AG04449 (cell line): Measurements from ENCODE around the gene RNLS.

Experiments
- CTCF ChIA-PET: fragments of 350-600 bp; formaldehyde crosslinking; extraction: SDS; loops from one replicate; lab custom pipeline; 2021; ENCODE audit warnings: antibody characterized with exemption; lab: Yijun Ruan, JAX
- POLR2A ChIA-PET: fragments of 400-600, 350-600 bp; formaldehyde crosslinking; extraction: SDS; loops from one replicate; lab custom pipeline; 2020; ENCODE audit warnings: antibody characterized with exemption, inconsistent platforms; lab: Yijun Ruan, JAX
- DNase-seq: peaks from one replicate; pipeline ENCODE4 v3.0.0-alpha.2; 2010; ENCODE audit warnings: low read depth, low spot score
- H3K4me3 ChIP-seq: 2 replicates; pipeline ENCODE4 v1.5.1; 2011; ENCODE audit warnings: low read depth, mild to moderate bottlenecking, control low read depth, low read length
- CTCF ChIP-seq: IDR thresholded peaks from one replicate; pipeline ENCODE4 v1.5.1; 2011; ENCODE audit warnings: mild to moderate bottlenecking, moderate library complexity, low read length, control low read depth, inconsistent platforms; ENCODE audit not compliant: insufficient read depth; ENCODE audit errors: missing control alignments

RNLS gene

GRCh38 chr10:88243202-88243744, 339.8 kb downstream of the RNLS start:
- ChIA-PET POLR2A (no interaction called here), CTCF (no interaction called here)
- H3K4me3 ChIP-seq: no peak overlapping the region
- no peak for TF ChIP-seq CTCF
- no peak for DNase-seq

GRCh38 chr10:88241501-88241900, 341.6 kb downstream of the RNLS start:
- POLR2A ChIA-PET: no interaction called here
- no peak overlapping the region for H3K4me3 ChIP-seq
- no peak for DNase-seq
- CTCF ChIA-PET: interaction anchor here (1.0 kb wide), 1 partner anchor 10 kb away, joined by 3 read pairs; no protein-coding TSS in a partner anchor
- no peak for TF ChIP-seq CTCF

GRCh38 chr10:88239212-88239611, 343.9 kb downstream of the RNLS start:
- no peak for TF ChIP-seq CTCF
- no peak for DNase-seq
- ChIA-PET CTCF (no interaction called here), POLR2A (interaction anchor here (0.5 kb wide), 1 partner anchor 350 kb away, joined by 4 read pairs; no protein-coding TSS in a partner anchor)
- no peak overlapping the region for H3K4me3 ChIP-seq

GRCh38 chr10:88238615-88238914, 344.6 kb downstream of the RNLS start:
- no peak overlapping the region for H3K4me3 ChIP-seq
- POLR2A ChIA-PET: no interaction called here
- TF ChIP-seq CTCF: no peak
- CTCF ChIA-PET: no interaction called here
- DNase-seq: no peak

- ChIA-PET POLR2A (no interaction called here), CTCF (no interaction called here)
- no peak for DNase-seq
- no peak overlapping the region for H3K4me3 ChIP-seq
- no peak for TF ChIP-seq CTCF
Measured at GRCh38 chr10:88237896-88238614, 345.1 kb downstream of the RNLS start.

- H3K4me3 ChIP-seq: no peak overlapping the region
- no peak for DNase-seq
- CTCF ChIA-PET: no interaction called here
- no peak for TF ChIP-seq CTCF
- POLR2A ChIA-PET: no interaction called here
Measured at GRCh38 chr10:88236121-88236743, 346.9 kb downstream of the RNLS start.
